RPMI8226 (cell line): ENCODE measurements around the gene UFC1.

Experiments used
- DNase-seq: peaks from one replicate; pipeline ENCODE4 v3.0.0-alpha.2; 2015

The UFC1 gene

DNA sequence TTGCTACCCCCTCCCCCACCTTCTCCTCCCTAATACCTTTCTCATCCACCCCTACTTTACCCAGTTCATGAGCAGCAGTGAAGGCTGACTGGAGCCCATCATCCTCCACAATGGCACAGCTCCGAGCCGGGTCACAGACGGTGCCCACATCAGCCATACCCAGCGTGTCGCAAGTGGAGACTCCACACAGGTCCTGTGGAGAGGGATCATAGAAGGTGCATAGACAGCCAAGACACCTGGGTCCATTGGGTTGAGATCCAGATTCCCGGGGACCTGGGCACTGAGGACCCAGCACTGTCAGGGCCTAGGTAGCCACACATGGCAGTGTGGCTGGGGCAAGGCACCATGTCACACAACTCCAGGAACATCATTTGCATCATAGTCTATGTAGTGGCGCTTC is 42.3 kb downstream of the UFC1 start:
- no peak for DNase-seq

- no peak for DNase-seq
Observed at GRCh38 chr1:161196521-161197451, 43.0 kb downstream of the UFC1 start.

DNA sequence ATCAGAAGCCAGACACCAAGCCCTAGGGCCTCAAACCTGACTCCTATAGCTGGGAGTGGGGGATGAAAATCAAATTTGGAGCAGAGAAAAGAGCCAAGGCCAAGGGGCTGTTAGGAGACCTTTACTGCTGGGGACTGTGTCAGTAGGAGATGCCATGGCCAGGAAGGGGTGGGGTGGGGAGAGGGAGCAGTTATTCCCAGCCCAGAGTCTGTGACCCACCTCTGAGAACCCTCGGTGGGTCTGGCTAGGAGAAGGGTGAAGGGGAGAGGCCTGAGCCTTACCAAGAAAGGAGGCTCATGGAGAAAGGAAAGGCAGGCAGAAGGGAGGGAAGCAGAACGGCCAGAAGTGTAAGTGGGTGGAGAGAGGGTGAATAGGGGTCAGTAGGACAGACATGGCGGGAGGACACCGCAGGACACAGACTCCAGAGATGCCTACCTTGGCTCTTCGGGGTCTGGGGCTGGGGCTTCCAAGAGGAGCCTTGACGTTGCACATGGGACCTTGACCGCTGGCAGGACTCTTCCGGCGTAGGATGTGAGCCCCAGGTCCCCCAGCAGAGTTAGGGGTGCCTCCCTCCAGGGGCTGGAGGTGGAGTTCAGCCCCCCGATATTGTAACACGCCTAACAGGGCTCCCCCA is 43.9 kb downstream of the UFC1 start:
- DNase-seq, result no peak

DNA sequence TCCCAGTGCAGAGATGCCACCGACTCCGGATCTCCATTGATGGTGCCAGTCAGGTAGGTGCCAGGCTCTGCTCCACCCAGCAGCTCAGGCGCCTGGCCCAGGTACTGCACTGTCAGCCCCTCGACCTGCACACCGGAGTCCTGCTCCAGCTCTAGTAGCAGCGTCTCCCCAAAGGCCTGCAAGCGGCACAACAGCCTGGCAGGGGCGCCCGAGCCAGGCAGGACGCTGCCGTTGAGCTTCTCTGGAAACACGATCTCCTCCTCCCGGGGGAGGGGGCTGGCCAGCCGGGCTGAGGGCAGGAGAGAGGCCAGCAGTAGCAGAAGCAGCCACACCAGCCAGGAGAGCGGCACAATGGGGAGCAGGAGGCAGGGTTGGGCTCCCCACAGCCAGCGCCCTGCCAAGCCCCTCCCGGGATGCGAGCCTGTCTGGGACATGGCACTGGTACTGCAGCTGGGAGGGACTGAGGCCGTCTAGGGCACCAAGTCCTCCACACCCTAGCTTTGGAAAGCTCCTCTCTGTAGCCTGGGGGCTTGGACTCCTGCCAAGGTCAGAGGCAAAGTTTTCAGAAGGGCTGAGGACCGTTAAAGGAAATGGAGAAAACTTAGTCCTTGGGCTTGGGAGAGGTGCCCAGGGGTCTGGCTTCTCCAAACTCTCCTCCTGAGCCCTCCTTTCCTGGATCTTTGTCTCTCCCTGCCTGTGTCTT is 44.6 kb downstream of the UFC1 start:
- peak; percentile 78 for DNase-seq

- no peak for DNase-seq
Observed at GRCh38 chr1:161198897-161199431, 45.2 kb downstream of the UFC1 start, which contains the start of gene ADAMTS4. Gene ADAMTS4, minus strand, starts transcription at chr1:161199054. Its CDS starts 427 bp downstream, at chr1:161198627.

DNA sequence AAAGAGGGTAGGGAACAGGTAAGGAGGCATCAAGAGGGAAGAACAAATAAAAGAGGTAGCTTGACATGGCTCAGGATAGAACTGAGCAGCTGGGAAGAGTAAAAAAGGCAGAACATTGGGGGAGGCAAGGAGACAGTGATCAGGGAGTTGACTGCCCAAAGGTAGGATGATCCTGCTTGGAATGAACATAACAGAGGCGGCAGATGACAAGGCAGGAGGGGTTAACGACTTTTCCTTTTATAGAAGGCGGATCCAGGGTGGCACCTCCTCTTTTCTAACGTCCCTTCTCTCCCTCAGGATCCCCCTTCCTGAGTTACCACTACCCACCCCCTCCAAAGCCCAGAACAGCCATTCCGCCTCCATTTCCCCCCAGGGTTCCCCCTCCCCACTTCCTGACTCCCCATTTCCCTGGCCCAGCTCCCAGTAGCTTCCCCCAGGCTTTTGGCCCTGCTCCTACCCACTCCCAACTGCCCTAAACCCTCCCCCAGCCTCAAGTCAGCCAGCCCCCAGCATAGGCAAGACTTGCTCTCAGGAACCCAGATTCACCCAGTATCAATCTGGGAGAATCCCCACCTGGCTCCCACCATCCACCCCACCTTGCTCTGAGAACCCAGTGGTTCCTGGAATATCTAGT is 45.8 kb downstream of the UFC1 start:
- no peak for DNase-seq

DNA sequence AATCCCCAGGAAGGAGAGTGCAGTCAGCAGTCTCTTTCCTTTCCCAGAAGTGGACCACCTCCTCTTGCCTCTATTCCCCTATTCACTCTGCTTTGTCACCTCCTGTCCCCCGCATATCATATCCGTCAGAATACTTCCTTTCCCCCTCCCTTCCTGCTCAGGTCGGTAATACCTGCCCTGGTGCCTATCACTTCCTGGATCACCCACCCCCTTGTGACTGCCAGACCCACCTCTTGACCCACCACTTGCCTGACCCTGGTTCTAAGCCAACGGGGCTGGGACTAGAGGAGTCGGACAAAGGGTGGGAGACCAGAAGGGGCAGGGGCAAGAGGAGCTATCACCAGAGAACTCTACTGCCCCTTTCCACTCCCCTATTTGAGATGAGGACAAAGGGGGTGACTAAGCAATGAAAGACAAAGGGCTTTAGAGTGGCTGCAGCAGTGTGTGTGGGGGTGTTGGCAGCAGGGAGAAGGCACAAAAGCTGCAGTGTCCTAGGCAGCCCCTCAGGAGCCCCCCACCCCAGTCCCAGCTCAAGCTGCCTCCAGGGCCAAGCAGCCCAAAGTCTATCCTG is 46.7 kb downstream of the UFC1 start:
- no peak for DNase-seq

DNA sequence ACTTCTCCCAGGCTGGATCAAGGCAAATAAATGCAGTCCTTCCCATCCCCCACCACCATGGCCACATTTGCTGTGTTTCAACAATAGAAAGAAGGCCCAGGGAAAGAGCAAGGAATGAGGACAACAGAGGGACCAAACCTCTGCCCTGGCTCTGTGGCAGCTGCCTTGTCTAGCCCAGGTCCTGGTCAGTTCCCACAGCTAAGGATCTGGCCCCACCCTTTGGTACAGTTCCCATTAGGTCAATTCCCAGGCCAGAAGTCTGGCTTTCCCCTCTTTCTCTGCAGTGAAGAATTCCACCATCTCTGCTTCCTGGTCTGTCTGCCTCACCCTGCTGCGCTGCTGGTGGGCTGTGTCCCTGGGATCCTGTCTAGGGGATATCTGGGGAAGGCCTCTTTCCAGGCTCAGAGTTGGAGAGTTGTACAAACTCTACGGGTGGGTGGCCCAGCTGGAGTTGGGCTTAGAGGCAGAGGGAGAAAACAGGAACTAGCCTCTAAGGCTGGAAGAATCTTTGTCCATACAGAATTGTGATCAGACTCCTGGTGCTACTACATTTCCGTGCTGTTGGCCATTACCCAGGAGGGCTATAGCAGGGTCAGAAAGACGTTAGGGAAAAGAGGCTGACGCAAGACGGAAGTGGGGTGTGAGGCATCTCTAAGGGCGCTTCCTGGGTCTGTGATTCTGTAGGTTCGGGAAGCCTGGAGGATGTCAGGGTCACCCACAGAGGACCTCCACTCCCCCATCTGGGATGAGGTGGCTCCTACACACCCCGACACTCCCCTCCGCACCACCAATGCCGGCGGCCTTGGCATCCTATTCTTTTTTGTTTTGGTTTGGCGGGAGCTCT is 47.4 kb downstream of the UFC1 start:
- no peak for DNase-seq

DNA sequence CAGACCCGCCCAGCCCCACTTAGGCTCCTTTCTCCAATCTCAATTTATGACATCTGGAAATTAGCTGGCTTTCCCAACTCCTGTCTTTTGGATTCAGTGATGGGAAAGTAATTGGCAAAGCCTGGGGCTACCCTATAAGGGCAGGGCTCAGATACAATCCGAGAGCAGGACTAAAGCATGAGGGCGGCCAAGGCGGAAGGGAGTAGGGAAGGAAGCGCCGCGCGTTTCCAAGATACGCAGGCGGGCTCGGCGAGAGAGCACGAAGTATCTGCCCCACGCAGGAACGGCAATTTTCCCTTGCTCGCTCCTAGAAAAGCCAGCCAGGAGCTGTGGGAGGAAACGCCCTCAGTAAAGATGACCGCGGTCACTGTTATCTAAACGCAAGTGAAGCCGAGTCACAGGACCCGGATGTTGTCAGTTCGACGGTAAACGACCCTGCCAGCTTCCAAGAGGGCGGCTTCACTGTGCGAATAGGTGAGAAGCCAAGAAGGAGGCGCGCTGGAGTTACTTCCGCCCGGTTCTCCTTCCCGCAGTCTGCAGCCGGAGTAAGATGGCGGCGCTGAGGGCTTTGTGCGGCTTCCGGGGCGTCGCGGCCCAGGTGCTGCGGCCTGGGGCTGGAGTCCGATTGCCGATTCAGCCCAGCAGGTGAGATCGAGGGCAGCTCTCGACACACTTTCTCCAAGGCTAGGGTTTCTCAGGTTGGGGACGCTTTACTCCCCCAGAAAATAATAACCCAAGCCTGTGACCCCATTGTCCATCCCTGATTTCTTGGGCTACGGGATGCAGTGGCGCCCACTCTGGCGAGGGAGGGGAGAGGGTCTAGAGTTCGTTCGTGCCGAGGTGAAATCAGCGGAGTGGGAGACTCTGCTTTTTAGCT is 48.3 kb downstream of the UFC1 start, which contains the start of gene NDUFS2:
NDUFS2 (plus strand) TSS at position 532 of the 877 bp plus-strand sequence; CDS start at position 551, 19 bp downstream.
- peak; percentile 99 for DNase-seq

DNA sequence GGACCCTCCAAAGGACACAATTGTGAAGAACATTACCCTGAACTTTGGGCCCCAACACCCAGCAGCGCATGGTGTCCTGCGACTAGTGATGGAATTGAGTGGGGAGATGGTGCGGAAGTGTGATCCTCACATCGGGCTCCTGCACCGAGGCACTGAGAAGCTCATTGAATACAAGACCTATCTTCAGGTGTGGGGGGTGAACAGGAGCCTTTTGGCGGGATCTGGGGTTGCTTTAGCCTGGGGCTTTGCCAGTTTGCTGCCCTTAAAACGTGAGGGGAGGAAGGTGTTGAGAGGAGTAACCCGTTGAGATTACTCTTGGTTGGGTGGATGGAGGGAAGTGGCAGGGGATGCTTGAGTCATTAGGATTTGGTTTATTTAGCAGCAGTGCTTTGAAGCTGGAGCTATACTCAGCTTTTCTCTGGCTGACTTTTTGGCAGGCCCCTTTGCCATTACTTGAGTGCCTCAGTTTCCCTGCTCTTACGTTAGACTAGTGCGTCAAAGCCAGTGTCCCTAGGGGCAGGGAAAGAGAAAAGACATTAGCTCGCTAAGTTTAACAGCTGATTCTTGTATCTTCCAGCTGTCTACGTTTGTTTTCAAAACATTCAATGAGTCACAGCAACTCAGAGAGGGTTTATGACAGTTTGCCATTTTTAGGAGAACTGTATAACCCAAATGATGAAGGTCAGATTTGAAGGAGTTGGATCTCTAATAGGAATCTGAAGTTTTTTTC is 52.8 kb downstream of the UFC1 start:
- DNase-seq, result no peak

GRCh38 chr1:161207173-161207572 is 53.4 kb downstream of the UFC1 start:
- no peak for DNase-seq
